Glomerular visceral epithelial cell (primary cell): ENCODE data around the gene DEPDC4.

Source experiments
- DNase-seq: peaks from one replicate; pipeline ENCODE4 v3.0.0-alpha.2; 2016; ENCODE audit errors: extremely low spot score

The DEPDC4 gene

DNA sequence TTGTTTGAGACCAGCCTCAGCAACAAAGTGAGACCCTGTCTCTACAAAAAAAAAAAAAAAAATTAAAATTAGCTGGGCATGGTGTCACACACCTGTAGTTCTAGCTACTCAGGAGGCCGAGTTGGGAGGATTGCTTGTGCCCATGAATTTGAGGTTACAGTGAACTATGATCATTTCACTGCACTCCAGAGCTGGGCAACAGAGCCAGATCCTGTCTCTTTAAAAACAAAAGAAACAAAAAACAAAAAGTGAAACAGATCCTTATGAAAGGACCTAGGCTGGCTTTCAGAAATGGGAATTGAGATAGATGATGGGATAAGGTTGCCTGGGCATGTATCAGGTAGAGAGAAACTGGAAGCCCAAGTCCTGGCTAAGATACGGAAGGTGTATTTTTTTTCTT is 52.4 kb downstream of the DEPDC4 start:
- DNase-seq: no peak

DNA sequence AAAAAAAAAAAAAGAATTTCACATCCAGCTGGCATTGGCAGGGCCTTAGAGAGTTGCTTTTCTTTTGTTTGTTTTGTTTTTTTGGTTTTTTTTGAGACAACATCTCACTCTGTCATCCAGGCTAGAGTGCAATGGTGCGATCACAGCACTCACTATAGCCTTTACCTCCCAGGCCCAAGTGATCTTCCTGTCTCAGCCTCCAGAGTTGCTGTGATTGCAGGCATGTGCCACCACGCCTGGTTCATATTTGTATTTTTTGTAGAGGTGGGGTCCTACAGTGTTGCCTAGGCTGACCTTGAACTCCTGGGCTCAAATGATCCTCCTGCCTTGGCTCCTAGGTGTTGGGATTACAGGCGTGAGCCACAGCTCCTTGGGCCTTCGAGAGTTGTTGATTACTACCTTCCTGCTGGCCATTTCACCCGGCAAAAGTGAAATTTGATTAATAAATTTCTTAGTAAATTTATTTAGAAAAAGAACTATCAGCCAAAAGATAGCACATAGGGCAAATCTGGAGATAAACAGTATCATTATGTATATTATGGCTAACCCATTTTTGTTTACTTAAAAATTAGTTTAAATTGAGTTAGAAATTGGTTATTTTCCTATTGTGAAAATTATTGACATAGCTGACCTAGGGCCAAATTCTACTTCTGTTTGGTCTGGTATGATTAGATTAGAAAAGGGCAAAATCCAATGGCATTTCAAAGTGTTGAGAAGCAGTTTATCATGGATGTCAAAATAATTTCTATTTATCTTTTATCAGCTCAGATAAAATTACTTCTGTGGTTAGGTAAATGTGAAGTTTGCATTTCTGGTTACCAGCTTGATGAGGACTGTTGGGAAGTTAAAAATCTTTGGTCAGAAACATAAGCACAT is 53.6 kb downstream of the DEPDC4 start:
- no peak for DNase-seq

DNA sequence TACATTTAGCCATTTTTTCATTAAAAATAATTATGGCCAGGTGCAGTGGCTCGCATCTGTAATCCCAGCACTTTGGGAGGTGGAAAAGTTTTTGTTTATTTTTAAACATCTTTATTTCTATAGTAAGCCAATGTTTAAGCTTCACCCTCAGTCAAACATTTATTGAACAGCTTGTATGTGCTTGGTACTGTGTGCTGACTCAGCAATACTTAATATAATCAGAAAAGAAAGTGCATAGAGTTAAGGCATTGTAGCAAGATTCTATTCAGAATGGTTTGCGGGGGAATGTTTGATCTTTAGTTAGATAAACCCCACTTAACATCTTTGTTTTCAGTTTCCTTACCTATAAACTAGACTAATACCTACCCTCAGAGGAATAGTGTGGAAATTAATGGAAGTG is 55.2 kb downstream of the DEPDC4 start:
- no peak for DNase-seq

DNA sequence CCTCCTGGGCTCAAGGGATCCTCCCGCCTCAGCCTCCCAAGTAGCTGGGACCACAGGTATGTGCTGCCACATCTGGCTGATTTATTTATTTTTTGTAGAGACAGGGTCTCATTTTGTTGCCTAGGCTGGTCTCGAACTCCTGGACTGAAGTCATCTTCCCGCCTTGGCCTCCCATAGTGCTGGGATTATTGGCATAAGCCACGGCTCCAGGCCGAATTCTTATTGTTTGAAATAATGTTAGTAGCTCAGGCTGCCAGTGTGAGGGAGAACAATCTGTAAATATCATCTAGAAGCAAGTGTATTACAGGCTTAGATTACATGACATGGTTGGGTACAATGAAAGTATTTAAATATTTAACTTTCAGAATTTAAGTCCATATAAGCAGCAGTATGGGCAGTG is 58.0 kb downstream of the DEPDC4 start:
- no peak for DNase-seq

DNA sequence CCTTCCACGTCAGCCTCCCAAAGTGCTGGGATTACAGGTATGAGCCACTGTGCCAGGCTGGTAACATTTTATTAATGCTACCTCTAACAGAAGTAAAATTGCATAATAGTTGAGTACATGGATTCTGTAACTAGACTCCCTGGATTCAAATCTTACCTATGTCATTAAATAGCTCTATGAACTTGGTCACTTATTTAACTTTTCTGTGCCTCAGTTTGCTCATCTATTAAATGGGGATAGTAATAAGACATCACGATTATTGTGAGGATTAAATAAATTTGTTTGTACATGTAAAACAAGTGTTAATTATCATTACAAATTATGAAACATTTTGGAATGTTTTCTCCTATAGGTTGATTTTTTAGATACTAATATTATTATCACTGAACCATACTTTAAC is 59.6 kb downstream of the DEPDC4 start:
- no peak for DNase-seq

DNA sequence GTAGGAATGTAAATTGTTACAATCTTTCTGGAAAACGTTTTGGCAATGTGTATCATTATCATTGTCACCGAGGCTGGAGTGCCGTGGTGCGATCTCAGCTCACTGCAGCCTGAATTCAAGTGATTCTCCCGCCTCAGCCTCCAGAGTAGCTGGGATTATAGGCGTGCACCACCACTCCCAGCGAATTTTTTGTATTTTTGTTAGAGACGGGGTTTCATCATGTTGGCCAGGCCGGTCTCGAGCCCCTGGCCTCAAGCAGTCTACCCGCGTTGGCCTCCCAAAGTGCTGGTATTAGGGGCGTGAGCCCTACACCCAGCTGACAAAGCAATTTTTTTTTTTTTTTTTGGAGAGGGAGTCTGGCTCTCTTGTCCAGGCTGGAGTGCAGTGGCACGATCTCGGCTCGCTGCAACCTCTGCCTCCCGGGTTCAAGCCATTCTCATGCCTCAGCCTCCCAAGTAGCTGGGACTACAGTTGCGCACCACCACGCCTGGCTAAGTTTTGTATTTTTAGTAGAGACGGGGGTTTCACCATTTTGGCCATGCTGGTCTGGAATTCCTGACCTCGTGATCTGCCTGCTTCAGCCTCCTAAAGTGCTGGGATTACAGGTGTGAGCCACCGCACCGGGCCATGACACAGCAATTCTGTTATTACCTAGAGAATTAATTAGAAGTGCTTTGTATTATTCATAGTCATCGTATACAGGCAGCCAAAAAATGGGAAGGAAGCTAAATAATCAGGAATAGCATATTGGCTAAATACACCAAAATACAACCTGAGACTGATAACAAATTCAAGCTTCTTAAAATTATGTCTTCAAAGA is 65.1 kb downstream of the DEPDC4 start:
- DNase-seq: no peak

DNA sequence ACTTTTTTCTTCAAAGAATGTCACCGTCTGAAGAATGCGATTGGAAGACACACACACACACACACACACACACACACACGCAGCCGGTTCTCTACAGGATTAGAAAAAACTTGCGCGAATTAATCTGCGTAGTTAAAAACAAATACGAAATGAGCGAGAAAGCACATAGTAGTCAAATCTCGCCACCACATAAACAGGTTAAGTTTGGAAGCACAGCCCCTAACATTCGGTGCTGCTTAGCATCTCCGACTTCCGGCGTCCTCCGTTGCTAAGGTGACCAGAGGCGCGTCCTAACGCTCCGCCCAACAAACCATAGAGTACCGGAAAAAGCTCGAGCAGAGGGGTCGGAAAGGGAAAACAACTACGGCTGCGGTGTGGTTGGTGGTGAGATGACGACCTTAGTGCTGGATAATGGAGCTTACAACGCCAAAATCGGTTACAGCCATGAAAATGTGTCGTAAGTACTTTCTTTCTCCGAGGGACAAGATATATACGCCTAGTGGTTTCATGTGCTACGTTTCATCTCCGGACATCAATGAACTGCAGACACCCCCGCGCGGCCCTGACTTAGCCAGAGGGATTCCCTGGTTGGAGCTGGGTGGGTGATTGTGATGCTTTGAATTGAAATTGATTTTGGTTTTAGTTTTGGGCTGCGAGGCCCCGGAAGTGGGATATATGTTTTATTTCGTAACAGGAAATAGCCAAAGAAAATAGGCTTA is 66.3 kb downstream of the DEPDC4 start, which contains the start of gene ACTR6:
ACTR6 (plus strand) TSS at position 353 of the 719 bp plus-strand sequence; CDS start at position 390, 37 bp downstream.
- peak; percentile 94 for DNase-seq

DNA sequence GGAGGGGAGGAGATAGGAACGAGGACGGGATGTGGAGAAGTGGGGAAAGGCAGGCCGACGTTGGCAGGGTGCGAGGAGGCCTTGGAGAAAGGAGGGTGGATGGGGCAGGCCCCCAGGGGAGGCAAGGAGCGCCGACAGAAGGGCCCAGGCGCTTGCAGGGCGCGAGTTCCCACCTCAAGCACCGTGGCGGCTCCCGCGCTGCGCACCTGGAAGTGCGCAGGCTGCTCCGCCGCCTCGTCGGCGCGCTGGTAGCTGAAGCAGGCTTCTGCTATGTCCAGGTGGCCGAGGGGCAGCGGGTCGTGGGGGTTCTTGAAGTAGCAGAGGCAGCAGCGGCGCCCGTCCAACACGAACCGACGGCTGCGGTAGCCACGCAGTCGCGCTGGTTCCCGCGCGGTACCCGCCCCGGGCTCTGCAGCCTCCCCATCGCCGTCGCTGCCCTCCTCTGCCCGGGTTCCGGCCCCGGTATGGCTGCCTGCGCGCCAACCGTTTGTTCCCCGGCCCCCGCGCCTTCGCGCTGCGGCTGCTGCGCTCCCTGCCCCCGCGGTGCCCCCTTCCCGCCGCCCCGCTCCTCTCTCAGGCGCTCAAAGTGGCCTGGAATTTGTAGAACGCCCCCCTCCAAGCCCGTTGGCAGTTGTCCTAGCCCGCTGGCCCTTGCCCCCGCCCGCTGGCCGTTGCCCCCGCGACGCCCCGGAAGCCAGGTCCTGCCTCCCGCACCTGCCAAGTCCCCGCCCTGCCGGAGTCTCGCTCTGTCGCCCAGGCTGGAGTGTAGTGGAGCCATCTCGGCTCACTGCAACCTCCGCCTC is 67.3 kb downstream of the DEPDC4 start:
- peak; percentile 80 for DNase-seq

DNA sequence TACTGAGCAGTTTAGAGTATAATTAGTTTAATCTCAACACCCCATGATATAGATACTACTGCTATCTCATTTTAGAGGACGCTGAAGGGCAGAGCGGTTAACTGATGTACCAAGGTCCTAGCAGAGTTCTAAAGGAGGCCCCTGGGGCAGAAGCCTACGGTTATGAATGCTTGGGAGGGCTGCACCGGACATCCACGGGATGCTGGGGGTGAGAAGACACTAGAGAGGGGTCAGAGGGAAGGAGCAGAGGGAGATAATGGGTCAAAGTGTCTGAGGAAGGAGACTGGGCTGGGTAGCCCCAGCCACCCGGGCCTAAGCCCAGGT is 67.9 kb downstream of the DEPDC4 start:
- DNase-seq: no peak

DNA sequence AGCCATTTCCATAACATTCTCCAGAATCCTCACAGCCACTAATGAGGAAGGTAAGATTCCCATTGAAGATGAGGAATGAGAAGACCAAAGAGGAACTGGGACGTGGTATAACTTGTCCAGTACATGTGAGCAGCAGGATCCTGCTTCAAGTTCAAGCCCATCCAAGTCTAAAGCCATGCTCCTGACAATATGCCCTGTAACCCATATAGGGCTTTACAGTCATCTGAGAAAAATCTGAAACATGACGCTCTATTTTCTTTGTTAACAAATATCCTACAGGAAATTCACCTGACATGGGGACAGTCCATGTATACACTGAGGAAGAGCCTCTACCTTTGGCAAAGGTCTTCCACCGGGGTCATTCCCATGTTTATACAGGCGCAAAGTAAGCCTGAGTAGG is 69.4 kb downstream of the DEPDC4 start:
- no peak for DNase-seq

DNA sequence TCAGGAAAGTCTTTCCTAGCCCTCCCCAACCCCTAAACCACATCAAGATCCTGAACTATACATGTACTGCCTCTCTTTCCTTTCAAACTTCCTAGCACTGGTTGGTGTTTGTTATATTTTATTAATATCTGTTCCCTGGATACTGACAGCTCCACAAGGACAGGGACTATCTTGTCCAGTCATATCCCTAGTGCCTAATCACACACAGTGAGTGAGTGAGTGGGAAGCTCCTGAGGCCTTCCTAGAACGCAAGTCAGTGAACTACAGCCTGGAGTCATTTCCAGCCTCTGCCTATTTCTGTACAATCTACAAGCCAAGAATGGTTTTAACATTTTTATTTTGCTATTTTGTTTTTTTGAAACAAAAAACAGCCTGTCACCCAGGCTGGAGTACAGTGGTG is 73.8 kb downstream of the DEPDC4 start:
- DNase-seq: no peak
